ENCODE results near the gene PCSK9.
"Not testable (repeated sequence)": the region's sequence is repeated elsewhere in the genome, so short reads cannot be mapped to it uniquely, and the experiment has no call there.

Gene PCSK9

GRCh38 chr1:55073187-55073916, 34.0 kb downstream of the PCSK9 start:
- in situ Hi-C loops (cut with MboI; ENCODE audit: low sequenced_read_pairs): no loop called here

GRCh38 chr1:55074455-55074854, 35.1 kb downstream of the PCSK9 start:
- in situ Hi-C loops (cut with MboI; ENCODE audit: low sequenced_read_pairs): no loop called here

- in situ Hi-C loops (cut with MboI; ENCODE audit: low sequenced_read_pairs): no loop called here
Observed at GRCh38 chr1:55076356-55076755, 37.0 kb downstream of the PCSK9 start.

GRCh38 chr1:55078470-55078869, 39.1 kb downstream of the PCSK9 start:
- in situ Hi-C loops (cut with MboI; ENCODE audit: low sequenced_read_pairs): no loop called here

GRCh38 chr1:55079651-55080050, 40.3 kb downstream of the PCSK9 start:
- in situ Hi-C loops (cut with MboI; ENCODE audit: low sequenced_read_pairs): no loop called here

- in situ Hi-C loops (cut with MboI; ENCODE audit: low sequenced_read_pairs): no loop called here
Observed at GRCh38 chr1:55081188-55081904, 42.0 kb downstream of the PCSK9 start.

- in situ Hi-C loops (cut with MboI; ENCODE audit: low sequenced_read_pairs): no loop called here
Observed at GRCh38 chr1:55081905-55082296, 42.6 kb downstream of the PCSK9 start.

- in situ Hi-C loops (cut with MboI; ENCODE audit: low sequenced_read_pairs): no loop called here
Observed at GRCh38 chr1:55084257-55084656, 44.9 kb downstream of the PCSK9 start.

- in situ Hi-C loops (cut with MboI; ENCODE audit: low sequenced_read_pairs): no loop called here
Observed at GRCh38 chr1:55087439-55087838, 48.1 kb downstream of the PCSK9 start.

GRCh38 chr1:55088413-55088812, 49.1 kb downstream of the PCSK9 start:
- in situ Hi-C loops (cut with MboI; ENCODE audit: low sequenced_read_pairs): no loop called here

GRCh38 chr1:55089683-55090082, 50.3 kb downstream of the PCSK9 start:
- in situ Hi-C loops (cut with MboI; ENCODE audit: low sequenced_read_pairs): no loop called here

- in situ Hi-C loops (cut with MboI; ENCODE audit: low sequenced_read_pairs): no loop called here
Observed at GRCh38 chr1:55092475-55092874, 53.1 kb downstream of the PCSK9 start.

- in situ Hi-C loops (cut with MboI; ENCODE audit: low sequenced_read_pairs): no loop called here
Observed at GRCh38 chr1:55095095-55095494, 55.7 kb downstream of the PCSK9 start.

- in situ Hi-C loops (cut with MboI; ENCODE audit: low sequenced_read_pairs): no loop called here
Observed at GRCh38 chr1:55103891-55104290, 64.5 kb downstream of the PCSK9 start.

- in situ Hi-C loops (cut with MboI; ENCODE audit: low sequenced_read_pairs): no loop called here
Observed at GRCh38 chr1:55107101-55107500, 67.8 kb downstream of the PCSK9 start.

- in situ Hi-C loops (cut with MboI; ENCODE audit: low sequenced_read_pairs): not testable (repeated sequence)
Observed at GRCh38 chr1:55109005-55109404, 69.7 kb downstream of the PCSK9 start.
